Left renal cortex interstitium (tissue), 4 donors: ENCODE data around the gene SMYD3. TPM values are rescaled to one million over a fixed set of nuclear protein-coding genes. Genes with fewer than 3 reads are reported as not detected.

Experiments used
- DNase-seq, 4 donors: peaks; one replicate each; pipeline ENCODE4 v3.0.0-alpha.2; 2013; ENCODE audit warnings: low read depth in 4 of 4, low spot score in 2 of 4, missing footprints in 1 of 4
- polyA plus RNA-seq, 4 donors: library from polyadenylated mRNA; unstranded; fragments of 120-200 nt; gene quantifications; one replicate each; pipeline ENCODE4 v1.2.1, GENCODE V29; 2013; ENCODE audit not compliant: insufficient read length in 4 of 4

The SMYD3 gene
- polyA plus RNA-seq, 4 donors, result 23.8 to 31.7 (median 27.7) TPM

GRCh38 chr1:245864872-245865271 lies 642.2 kb downstream of the SMYD3 start:
- no peak for DNase-seq

- no peak for DNase-seq
Observed at GRCh38 chr1:245863566-245864184, 643.4 kb downstream of the SMYD3 start.

GRCh38 chr1:245862812-245863540 lies 644.1 kb downstream of the SMYD3 start:
- no peak for DNase-seq

DNA sequence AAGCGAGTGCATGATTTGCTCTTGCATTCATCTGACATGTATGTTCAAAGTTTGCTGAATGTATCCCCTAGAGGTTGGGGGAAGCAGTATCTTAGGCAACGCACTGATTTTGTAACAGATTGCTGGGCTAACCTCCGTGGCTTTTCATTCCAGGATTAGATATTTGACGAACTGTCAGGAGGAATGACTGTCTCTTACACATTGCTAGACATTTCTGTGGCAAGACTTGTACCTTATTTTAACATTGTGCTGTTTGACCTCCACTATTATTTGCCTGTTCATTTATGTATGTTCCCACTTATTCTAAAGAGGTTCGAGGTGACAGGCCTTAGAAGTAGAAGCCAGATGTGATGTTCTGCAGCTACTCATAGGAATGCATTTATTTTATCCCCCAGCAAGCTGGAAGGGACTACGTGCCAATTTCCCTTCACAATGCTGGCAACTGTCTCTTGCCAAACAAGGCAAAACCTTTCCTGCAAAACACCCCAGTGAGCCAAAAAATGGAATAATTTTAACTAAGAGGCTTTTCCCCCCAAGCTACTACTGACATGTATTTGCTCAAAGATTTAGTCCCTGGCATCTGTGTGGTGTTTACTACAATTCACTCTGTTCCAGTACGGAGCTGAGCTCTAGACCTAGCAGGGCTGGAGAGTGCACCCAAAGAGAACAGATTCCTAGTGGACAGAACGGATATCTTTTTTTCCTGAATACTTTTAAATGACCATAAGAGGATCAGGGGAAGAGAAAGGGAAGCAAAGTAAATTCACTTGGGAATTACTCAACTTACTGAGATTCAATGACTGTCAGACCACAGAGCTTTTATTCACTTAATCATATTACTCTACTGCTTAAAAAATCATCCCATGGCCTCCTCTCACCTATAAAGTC lies 646.2 kb downstream of the SMYD3 start:
- no peak for DNase-seq

DNA sequence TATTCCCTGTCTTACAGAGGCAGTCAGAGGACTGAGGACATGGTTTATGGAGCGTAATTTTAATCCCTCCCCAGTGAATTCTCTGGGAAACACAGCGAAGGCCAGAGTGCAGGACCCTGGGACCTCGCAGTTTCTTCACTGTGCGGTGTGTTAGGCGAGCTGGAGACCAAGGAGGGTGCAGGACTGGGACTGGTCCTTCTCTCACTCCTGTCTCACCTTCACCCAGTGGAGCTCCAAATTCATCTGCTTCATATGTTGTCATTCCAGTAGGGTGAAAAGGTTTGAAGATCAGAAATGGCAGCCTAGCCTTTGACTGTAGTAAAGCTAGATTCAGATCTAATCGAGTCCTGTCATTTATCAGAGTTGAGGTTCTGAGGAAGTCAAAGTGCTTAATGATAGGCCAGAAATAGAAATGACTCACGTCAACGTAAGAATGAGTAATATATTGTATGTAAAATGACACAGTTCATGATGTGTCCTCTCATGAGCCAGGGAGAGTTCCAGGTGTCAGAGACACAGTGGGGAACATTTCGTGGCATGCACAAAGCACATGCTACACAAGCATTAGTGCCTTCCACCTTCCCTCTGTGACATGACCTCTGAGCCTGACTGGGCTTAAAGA lies 647.5 kb downstream of the SMYD3 start:
- no peak for DNase-seq

- no peak for DNase-seq
Observed at GRCh38 chr1:245858722-245859492, 648.2 kb downstream of the SMYD3 start.

DNA sequence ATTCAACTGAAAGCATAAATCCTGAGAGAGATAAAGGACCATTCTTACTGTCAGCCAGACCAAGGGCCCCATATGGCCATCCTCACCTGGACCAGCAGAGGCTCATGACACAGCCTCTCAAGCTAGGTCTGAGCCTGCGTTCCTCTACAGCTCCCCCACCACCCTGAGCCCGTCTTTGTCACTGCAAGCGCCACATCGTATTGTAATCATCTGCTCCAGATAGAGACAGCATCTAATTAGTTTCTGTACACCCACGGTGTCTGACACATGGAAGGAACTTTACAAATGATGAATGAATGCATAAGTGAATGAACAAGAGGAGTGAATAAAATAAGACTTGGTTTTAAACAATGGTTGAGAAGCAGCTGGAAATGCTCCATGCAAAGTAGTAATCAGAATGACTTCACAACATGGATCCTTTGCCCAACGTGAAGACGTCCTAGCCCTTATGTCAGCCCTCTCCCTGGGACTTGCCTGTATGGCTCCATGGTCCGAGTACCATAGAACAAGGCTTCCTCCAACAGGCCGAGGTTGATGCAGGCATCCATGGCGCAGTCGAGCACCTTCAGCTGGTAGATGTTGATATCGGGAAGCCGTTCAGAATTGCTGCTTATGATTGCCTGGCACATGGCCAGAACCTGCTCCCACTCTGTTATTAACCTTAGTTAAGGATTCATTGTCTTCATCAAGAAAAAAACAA lies 648.9 kb downstream of the SMYD3 start:
- DNase-seq, result no peak

DNA sequence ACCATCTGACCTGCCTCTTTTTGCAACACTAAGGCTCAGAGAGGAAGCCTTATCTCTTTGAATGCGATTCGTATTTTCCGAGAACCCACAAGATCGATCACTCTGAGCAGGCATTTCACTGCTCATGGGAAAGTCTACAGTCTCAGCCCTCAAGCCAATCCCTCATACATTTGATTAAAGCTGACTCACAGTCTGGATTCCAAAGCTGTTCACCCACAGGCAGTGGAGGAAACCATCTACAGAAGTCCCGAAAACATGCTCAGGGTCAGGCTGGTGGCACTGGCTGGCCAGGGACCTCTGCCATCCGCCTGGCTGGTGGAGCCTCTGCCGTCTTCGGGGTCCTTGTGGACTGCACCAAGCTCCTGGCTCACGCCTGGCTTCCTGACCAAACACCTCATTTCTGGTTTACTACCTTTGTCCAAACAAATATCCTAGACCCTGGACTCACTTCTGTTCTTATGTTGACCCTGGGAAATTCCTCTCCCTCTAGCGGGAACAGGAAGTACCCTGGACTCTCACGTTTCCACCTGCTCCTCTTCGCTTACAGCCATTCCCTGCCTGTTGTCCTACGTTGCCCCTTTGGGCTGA lies 650.0 kb downstream of the SMYD3 start:
- DNase-seq, result no peak

GRCh38 chr1:245855846-245856730 lies 651.0 kb downstream of the SMYD3 start:
- DNase-seq, result no peak

DNA sequence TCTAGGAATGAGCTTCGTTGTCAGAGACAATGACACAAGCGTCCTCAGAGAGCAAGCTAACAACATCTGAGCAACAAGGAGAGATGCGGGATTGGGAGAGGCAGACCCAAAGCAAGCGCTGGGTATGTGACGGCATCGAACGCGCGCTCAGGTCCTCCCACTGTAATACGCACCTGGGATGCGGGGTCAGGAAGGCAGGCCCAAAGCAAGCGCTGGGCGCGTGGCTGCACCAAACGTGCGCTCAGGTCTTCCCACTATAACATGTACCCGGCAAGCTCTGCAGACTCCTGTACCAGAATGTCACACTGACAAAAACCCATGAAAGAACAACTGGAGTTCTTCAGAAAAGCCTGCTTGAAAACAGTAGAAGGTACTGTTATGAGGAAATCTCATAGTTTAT lies 653.8 kb downstream of the SMYD3 start:
- DNase-seq, result no peak

GRCh38 chr1:245843101-245843500 lies 664.0 kb downstream of the SMYD3 start:
- no peak for DNase-seq

- no peak for DNase-seq
Observed at GRCh38 chr1:245842106-245842505, 665.0 kb downstream of the SMYD3 start.

DNA sequence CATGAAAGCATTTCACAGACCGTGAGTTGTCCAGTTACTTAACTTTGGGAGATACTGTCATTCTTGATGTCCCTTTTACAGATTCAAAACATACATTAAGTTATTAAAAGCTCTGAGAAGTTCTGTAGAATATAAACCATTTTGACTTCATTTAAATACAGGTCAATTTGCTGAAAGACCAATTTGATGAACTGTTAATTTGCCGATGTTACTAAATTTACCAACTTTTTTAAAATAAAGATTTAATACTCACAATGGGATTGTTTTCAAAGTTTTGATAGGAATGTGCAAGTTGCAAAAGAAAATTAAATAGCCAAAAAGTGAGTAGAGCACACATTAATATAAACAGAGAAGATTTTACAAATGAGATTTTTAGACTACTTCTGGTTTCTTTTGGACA lies 666.1 kb downstream of the SMYD3 start:
- no peak for DNase-seq

DNA sequence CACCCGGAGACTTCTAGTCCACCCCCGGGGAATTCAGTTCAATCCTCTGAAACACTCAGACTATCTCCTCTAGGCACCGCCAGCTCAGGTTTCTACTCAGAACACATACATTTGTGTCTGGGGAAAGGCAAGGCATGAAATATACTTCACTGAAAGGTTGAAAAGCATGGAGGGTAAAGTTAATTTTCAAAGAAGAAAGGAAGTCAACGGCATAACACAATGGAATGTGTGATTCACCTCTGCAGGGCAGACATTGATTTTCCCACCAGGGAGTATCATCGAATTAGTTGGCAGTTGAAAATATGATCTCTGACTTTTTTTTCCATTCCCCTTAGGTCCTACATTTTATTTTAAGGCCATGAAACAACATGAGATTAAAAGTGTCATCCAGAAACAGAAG lies 669.4 kb downstream of the SMYD3 start:
- no peak for DNase-seq

DNA sequence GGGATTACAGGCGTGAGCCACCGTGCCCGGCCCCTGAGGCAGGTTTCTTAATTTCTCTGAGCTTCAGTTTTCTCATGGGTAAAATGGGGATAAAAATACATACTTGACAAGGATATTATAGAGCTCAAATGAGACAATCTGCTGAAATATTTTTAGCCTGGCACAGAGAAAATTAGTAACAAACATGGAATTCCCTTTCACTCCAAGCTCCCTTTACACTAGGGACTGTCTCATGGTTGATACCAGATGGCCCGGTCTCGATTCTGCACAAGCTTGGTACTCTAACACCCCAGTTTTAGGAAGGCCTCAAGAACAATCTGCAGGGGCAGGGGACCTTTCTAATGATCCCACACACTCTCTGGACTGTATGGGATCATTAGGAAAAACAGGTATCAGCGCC lies 671.7 kb downstream of the SMYD3 start:
- no peak for DNase-seq

GRCh38 chr1:245834002-245834401 lies 673.1 kb downstream of the SMYD3 start:
- no peak for DNase-seq

DNA sequence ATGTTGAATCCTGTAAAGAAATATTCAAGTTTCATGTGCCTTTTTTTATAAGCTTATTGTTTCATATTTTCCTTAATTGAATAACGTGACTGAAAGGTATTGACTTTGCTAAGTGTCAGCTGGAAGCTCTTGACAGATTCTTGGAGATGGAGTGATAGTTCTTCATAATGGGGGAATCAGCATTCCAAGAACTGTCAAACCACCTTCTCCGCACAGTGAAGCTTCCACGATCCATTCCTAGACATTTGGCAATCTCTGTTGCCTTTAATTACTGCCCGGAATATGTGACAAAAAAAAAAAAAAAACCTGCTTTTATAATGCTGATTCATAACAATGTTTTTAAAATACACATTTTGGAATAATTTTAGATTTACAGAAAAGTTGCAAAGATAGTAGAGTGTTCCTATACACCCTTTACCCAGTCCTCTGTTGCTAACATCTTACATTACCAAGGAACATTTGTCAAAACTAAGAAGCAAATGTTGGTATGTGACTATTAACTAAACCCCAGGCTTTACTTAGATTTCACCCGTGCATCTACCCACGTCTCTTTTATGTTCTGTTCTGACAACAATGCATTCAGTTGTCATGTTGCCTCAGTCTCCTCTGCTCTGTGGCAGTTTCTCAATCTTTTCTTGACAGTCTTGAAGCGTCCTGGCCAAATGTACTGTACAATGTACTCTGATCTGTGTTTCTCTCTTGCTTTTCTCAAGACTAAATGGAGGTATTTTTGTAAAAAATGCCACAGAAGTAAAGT lies 674.1 kb downstream of the SMYD3 start:
- no peak for DNase-seq

DNA sequence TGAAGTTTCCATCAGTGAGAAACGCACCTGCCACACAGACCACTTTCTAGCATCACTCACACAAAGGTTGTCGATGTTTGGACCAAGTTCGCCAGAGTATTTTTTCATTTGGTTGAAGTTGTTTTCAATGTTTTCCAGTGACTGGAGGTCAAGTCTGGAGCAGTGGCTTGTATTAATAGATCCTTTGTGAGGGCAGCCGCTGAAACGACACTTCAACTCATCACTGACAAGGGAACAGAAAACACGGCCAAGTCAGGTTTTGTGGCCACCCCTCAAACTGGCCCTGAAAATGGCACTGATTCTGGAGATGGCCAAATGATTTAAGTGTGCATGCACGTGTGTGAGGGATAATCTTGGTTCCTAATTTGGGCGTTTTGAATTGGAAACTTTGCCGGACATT lies 675.6 kb downstream of the SMYD3 start:
- DNase-seq, result no peak
